HepG2 (cell line): ENCODE data around the gene ATP11C. TPM values are rescaled to one million over a fixed set of nuclear protein-coding genes. Genes with fewer than 3 reads are reported as not detected.

Experiments
- ATAC-seq: fragments of 200-7000 bp; cut with Tn5 transposase; 3 replicates; pipeline ENCODE4 v1.9.1; 2020; ENCODE audit warnings: mild to moderate bottlenecking, moderate library complexity
- BruUV-seq: library from RNA; stranded (reverse); fragments of 400-500 nt; replicated peaks from 2 replicates; lab custom pipeline; 2021; lab: Mats Ljungman, UMichigan
- CTCF ChIA-PET: fragments of 300-600 bp; formaldehyde crosslinking; extraction: SDS; loops from one replicate; lab custom pipeline; 2021; ENCODE audit warnings: low total read pairs, inconsistent platforms, low intra/inter-chr PET ratio; lab: Yijun Ruan, JAX
- POLR2A ChIA-PET: fragments of 350-600 bp; sonication (Branson Sonifier 250); formaldehyde crosslinking; loops from one replicate; lab custom pipeline; 2020; ENCODE audit warnings: antibody characterized with exemption, inconsistent platforms; lab: Yijun Ruan, JAX
- DNase-seq: peaks from one replicate; pipeline ENCODE4 v3.0.0-alpha.2; 2015; ENCODE audit warnings: low spot score
- FAIRE-seq: peaks from 3 replicates; lab custom pipeline; 2011; peaks lifted over from hg19 to GRCh38; lab: Jason Lieb, UNC
- H2AFZ ChIP-seq: one replicate; pipeline ENCODE4 v1.6.1; 2011; ENCODE audit warnings: low read length, inconsistent platforms
- H3K27ac ChIP-seq: fragments of 300-600 bp; 3 replicates; pipeline ENCODE4 v1.8.0; 2011; ENCODE audit warnings: mixed run types, mild to moderate bottlenecking, mixed read lengths, low read length, inconsistent platforms; ENCODE audit not compliant: insufficient read depth; ENCODE audit errors: extremely low read length
- H3K27me3 ChIP-seq, 2 experiments: fragments of 200-600 bp in 1 of 2; 2 replicates in 1 of 2; 3 replicates in 1 of 2; pipeline versions ENCODE4 v1.6.0 to v1.8.0; 2011; ENCODE audit warnings: low read length in 2 of 2, mild to moderate bottlenecking in 2 of 2, moderate library complexity in 2 of 2, inconsistent platforms in 1 of 2; ENCODE audit not compliant: insufficient read depth in 2 of 2, control insufficient read depth in 1 of 2
- H3K36me3 ChIP-seq, 2 experiments: fragments of 200-600 bp in 1 of 2; replicated peaks in 1 of 2; 2 replicates in 1 of 2; 3 replicates in 1 of 2; pipeline versions ENCODE4 v1.5.1 to v1.8.0; 2011; ENCODE audit warnings: low read length in 2 of 2, inconsistent platforms in 1 of 2; ENCODE audit not compliant: insufficient read depth in 2 of 2, control insufficient read depth in 1 of 2
- H3K4me1 ChIP-seq: 2 replicates; pipeline ENCODE4 v1.5.1; 2012; ENCODE audit warnings: low read length, inconsistent platforms; ENCODE audit not compliant: insufficient read depth
- H3K4me2 ChIP-seq: 2 replicates; pipeline ENCODE4 v1.6.0; 2011; ENCODE audit warnings: low read depth, low read length, inconsistent platforms
- H3K4me3 ChIP-seq, 3 experiments: fragments of 200-600 bp in 1 of 3; sonication (generic), shearing (Covaris generic) in 1 of 3; replicated peaks in 1 of 3; 2 replicates each; pipeline ENCODE4 v1.5.1; 2011 to 2016; ENCODE audit warnings: low read length in 3 of 3, inconsistent platforms in 2 of 3, low read depth in 2 of 3, mild to moderate bottlenecking in 2 of 3, control low read depth in 1 of 3, mixed read lengths in 1 of 3; ENCODE audit not compliant: insufficient read depth in 1 of 3
- H3K79me2 ChIP-seq: one replicate; pipeline ENCODE4 v1.6.1; 2011; ENCODE audit warnings: low read length, inconsistent platforms; ENCODE audit not compliant: insufficient read depth
- H3K9ac ChIP-seq: 2 replicates; pipeline ENCODE4 v1.6.0; 2011; ENCODE audit warnings: mild to moderate bottlenecking, low read depth, low read length, inconsistent platforms; ENCODE audit not compliant: insufficient read depth
- H3K9me3 ChIP-seq: 2 replicates; pipeline ENCODE4 v1.5.1; 2012; ENCODE audit warnings: mild to moderate bottlenecking, low read length
- H4K20me1 ChIP-seq: 2 replicates; pipeline ENCODE4 v1.6.0; 2011; ENCODE audit warnings: inconsistent platforms, mild to moderate bottlenecking, low read length, moderate library complexity; ENCODE audit not compliant: insufficient read depth
- CBX5 ChIP-seq: sonication (generic); formaldehyde crosslinking; IDR thresholded peaks from 2 replicates; pipeline ENCODE4 v1.4.0; 2020; ENCODE audit warnings: missing genetic modification reagents, borderline replicate concordance
- DR1 ChIP-seq: sonication (generic); formaldehyde crosslinking; IDR thresholded peaks from 2 replicates; pipeline ENCODE4 v1.8.0; 2021; ENCODE audit warnings: mild to moderate bottlenecking, missing genetic modification reagents, inconsistent platforms
- FOXK1 ChIP-seq: sonication (generic); formaldehyde crosslinking; IDR thresholded peaks from 2 replicates; pipeline ENCODE4 v1.4.0; 2020; ENCODE audit warnings: low read depth, missing genetic modification reagents, borderline replicate concordance
- JUNB ChIP-seq: sonication (generic); formaldehyde crosslinking; IDR thresholded peaks from 2 replicates; pipeline ENCODE4 v1.8.0; 2022; ENCODE audit warnings: missing genetic modification reagents, mild to moderate bottlenecking, borderline replicate concordance
- KLF15 ChIP-seq: sonication (generic); formaldehyde crosslinking; IDR thresholded peaks from 2 replicates; pipeline ENCODE4 v1.8.1; 2023; ENCODE audit warnings: borderline replicate concordance, mild to moderate bottlenecking, inconsistent platforms, missing genetic modification reagents, mixed read lengths
- SMC3 ChIP-seq: IDR thresholded peaks from 2 replicates; pipeline ENCODE4 v1.6.1; 2011; ENCODE audit warnings: low read length, improper control_type of control experiment
- SOX6 ChIP-seq, 2 experiments: fragments of 450-650 bp in 1 of 2; sonication (generic) in 1 of 2; formaldehyde crosslinking in 1 of 2; IDR thresholded peaks; 2 replicates each; pipeline versions ENCODE4 v1.4.0 to v1.6.1; 2017 to 2020; ENCODE audit warnings: antibody characterized with exemption in 1 of 2, mild to moderate bottlenecking in 1 of 2, missing genetic modification reagents in 1 of 2
- ZNF564 ChIP-seq: sonication (generic); formaldehyde crosslinking; IDR thresholded peaks from 2 replicates; pipeline ENCODE4 v1.8.1; 2023; ENCODE audit warnings: mild to moderate bottlenecking, missing genetic modification reagents
- ZNF713 ChIP-seq: sonication (generic); formaldehyde crosslinking; IDR thresholded peaks from 2 replicates; pipeline ENCODE4 v1.4.0; 2020; ENCODE audit warnings: mild to moderate bottlenecking, missing genetic modification reagents
- WGBS: methylation state at CpG from one replicate; pipeline ENCODE4 v1.1.6; 2017; ENCODE audit warnings: low lambda C conversion rate; 5-methylcytosine and 5-hydroxymethylcytosine counted together
- in situ Hi-C: cut with HindIII; loops from 2 replicates; pipeline ENCODE4 v1.10.0; 2017; ENCODE audit warnings: low pct_unique_long_range_greater_than_20kb; ENCODE audit not compliant: extremely low pct_ligation_motif_present
- intact Hi-C: fragments of 100-400 bp; cut with micrococcal nuclease; formaldehyde crosslinking; loops from one replicate; pipeline ENCODE4 v1.10.0; 2022; ENCODE audit not compliant: unreplicated experiment
- polyA plus RNA-seq, 8 experiments: library from polyadenylated mRNA; depleted of rRNA in 3 of 8; stranded (reverse) in 7 of 8; unstranded in 1 of 8; fragments of >200 nt; fragmentation: Illumina TruSeq in 4 of 8; extraction: Trizol in 4 of 8; gene quantifications; 2 replicates each; pipeline versions ENCODE4 v1.2.1 to v1.2.3, GENCODE V29; 2011 to 2016; ENCODE audit warnings: low read depth in 4 of 8, missing spikeins in 1 of 8, mixed read lengths in 1 of 8; ENCODE audit not compliant: insufficient read depth in 1 of 8
- total RNA-seq, 5 experiments: library from RNA; depleted of rRNA; stranded (reverse); fragments of >200 nt; fragmentation: Illumina TruSeq; extraction: Trizol; gene quantifications; 2 replicates each; pipeline ENCODE4 v1.2.3, GENCODE V29; 2016; ENCODE audit warnings: low read depth in 1 of 5
- TF ChIP-seq, protein P1 (sequence below): sonication (generic); formaldehyde crosslinking; IDR thresholded peaks from 2 replicates; pipeline ENCODE4 v1.4.0; 2020; ENCODE audit warnings: missing genetic modification reagents

The ATP11C gene
- total and polyA plus RNA-seq, 2 of the 13 experiments (the other 11 are each of a cell fraction or from before 2014, with no cell fraction given): 8.5 to 16.9 TPM

GRCh38 chrX:139750390-139750789 lies 182.5 kb downstream of the ATP11C start (continued):
- TF ChIP-seq, protein P1, sequence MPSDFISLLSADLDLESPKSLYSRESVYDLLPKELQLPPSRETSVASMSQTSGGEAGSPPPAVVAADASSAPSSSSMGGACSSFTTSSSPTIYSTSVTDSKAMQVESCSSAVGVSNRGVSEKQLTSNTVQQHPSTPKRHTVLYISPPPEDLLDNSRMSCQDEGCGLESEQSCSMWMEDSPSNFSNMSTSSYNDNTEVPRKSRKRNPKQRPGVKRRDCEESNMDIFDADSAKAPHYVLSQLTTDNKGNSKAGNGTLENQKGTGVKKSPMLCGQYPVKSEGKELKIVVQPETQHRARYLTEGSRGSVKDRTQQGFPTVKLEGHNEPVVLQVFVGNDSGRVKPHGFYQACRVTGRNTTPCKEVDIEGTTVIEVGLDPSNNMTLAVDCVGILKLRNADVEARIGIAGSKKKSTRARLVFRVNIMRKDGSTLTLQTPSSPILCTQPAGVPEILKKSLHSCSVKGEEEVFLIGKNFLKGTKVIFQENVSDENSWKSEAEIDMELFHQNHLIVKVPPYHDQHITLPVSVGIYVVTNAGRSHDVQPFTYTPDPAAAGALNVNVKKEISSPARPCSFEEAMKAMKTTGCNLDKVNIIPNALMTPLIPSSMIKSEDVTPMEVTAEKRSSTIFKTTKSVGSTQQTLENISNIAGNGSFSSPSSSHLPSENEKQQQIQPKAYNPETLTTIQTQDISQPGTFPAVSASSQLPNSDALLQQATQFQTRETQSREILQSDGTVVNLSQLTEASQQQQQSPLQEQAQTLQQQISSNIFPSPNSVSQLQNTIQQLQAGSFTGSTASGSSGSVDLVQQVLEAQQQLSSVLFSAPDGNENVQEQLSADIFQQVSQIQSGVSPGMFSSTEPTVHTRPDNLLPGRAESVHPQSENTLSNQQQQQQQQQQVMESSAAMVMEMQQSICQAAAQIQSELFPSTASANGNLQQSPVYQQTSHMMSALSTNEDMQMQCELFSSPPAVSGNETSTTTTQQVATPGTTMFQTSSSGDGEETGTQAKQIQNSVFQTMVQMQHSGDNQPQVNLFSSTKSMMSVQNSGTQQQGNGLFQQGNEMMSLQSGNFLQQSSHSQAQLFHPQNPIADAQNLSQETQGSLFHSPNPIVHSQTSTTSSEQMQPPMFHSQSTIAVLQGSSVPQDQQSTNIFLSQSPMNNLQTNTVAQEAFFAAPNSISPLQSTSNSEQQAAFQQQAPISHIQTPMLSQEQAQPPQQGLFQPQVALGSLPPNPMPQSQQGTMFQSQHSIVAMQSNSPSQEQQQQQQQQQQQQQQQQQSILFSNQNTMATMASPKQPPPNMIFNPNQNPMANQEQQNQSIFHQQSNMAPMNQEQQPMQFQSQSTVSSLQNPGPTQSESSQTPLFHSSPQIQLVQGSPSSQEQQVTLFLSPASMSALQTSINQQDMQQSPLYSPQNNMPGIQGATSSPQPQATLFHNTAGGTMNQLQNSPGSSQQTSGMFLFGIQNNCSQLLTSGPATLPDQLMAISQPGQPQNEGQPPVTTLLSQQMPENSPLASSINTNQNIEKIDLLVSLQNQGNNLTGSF: no peak
- TF ChIP-seq DR1 (CRISPR knock-in tag) (no peak), JUNB (CRISPR knock-in tag) (no peak)

DNA sequence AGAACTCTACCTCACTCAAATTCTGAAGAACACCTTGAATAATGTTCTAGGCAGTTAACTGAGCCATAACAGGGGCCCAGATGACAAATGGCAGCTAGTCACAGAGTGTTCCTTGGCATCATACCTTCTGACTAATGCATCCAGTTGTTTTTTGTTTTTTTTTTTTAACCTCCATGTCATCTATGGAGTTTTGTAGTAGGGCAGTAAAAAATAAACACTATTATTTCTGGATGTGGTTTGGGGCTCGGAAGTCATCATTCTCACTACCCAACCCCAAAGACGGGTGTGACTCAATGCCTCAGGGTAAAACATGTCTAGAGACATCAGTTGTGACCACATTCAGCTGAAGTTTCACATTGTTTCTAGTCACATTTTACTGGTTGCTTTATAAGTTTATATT lies 193.7 kb downstream of the ATP11C start:
- no peaks in the 10 kb centered on the region for H3K79me2 ChIP-seq
- FAIRE-seq (no peak), DNase-seq (no peak)
- H3K27me3 ChIP-seq: no peaks in the 10 kb centered on the region
- intact Hi-C loops (no loop called here), in situ Hi-C loops (no loop called here)
- no peaks in the 10 kb centered on the region for H3K4me1 ChIP-seq
- H3K36me3 ChIP-seq: no peaks in the 10 kb centered on the region
- no peak overlapping the region for H3K27ac ChIP-seq
- no TSS peak for BruUV-seq
- no peaks in the 10 kb centered on the region for H4K20me1 ChIP-seq
- TF ChIP-seq JUNB (CRISPR knock-in tag) (no peak), FOXK1 (CRISPR knock-in tag) (no peak), CBX5 (no peak), SOX6 (IDR thresholded peaks at IDR 0.05) (no peak), SOX6 (CRISPR knock-in tag; IDR thresholded peaks at IDR 0.05) (no peak), SMC3 (no peak), ZNF713 (CRISPR knock-in tag) (no peak), ZNF564 (CRISPR knock-in tag) (no peak), KLF15 (CRISPR knock-in tag) (no peak)
- TF ChIP-seq, all 625 proteins: peak for 0
- ChIA-PET CTCF (no interaction called here), POLR2A (no interaction called here)
- Histone ChIP-seq H2AFZ (no peak overlapping the region), H3K4me2 (no peak overlapping the region), H3K9me3 (no peaks in the 10 kb centered on the region), H3K4me3 (no peak overlapping the region), H3K9ac (no peak overlapping the region)
- ATAC-seq: no peak
- 95% methylated on average over 2 of the region's 2 CpGs for WGBS
